ENCODE measurements around the gene CNTNAP2. TPM values are rescaled to one million over a fixed set of nuclear protein-coding genes. Genes with fewer than 3 reads are reported as not detected.

Gene CNTNAP2
- total RNA-seq, 1 donor = 7.6 TPM

DNA sequence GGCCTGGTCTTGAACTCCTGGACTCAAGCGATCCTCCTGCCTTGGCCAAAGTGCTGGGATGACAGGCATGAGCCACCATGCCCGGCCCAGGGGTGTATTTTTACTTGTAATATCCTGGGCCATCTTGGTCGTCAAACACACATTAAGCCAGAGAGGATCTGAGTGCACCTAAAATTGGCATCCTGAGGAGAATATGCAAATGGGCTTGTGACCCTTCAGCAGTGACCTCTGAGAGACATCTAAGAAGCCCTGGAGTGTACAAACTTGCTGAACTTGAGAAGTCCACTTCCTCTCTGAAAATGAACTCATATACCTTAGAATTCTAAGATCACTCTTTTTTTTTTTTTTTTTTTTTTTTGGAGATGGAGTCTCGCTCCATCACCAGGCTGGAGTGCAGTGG, 2102.0 kb downstream of the CNTNAP2 start:
- no peak overlapping the region for H3K4me2 ChIP-seq (ENCODE audit: insufficient read depth, low read length)
- H3K36me3 ChIP-seq (ENCODE audit: insufficient read depth, low read length) = no peaks in the 10 kb centered on the region
- H2AFZ ChIP-seq (ENCODE audit: low read length) = no peak overlapping the region
- H3K4me1 ChIP-seq (ENCODE audit: insufficient read depth, low read length) = no peaks in the 10 kb centered on the region
- H3K27me3 ChIP-seq (ENCODE audit: insufficient read depth, low read length) = no peaks in the 10 kb centered on the region
- H4K20me1 ChIP-seq (ENCODE audit: insufficient read depth, low read length) = no peaks in the 10 kb centered on the region
- H3K9me3 ChIP-seq (ENCODE audit: low read depth, low read length) = no peaks in the 10 kb centered on the region
- no peak overlapping the region for H3K4me3 ChIP-seq (ENCODE audit: insufficient read depth, low read length)
- TF ChIP-seq, protein P1, sequence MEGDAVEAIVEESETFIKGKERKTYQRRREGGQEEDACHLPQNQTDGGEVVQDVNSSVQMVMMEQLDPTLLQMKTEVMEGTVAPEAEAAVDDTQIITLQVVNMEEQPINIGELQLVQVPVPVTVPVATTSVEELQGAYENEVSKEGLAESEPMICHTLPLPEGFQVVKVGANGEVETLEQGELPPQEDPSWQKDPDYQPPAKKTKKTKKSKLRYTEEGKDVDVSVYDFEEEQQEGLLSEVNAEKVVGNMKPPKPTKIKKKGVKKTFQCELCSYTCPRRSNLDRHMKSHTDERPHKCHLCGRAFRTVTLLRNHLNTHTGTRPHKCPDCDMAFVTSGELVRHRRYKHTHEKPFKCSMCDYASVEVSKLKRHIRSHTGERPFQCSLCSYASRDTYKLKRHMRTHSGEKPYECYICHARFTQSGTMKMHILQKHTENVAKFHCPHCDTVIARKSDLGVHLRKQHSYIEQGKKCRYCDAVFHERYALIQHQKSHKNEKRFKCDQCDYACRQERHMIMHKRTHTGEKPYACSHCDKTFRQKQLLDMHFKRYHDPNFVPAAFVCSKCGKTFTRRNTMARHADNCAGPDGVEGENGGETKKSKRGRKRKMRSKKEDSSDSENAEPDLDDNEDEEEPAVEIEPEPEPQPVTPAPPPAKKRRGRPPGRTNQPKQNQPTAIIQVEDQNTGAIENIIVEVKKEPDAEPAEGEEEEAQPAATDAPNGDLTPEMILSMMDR (IDR thresholded peaks at IDR 0.05; ENCODE audit: extremely low read depth, low read depth, low read length) = no peak
- no peak for DNase-seq (ENCODE audit: insufficient read length, low spot score, missing footprints)
- no peak overlapping the region for H3K27ac ChIP-seq (ENCODE audit: low read depth, low read length)
- H3K79me2 ChIP-seq (ENCODE audit: insufficient read depth, low read length) = no peaks in the 10 kb centered on the region

DNA sequence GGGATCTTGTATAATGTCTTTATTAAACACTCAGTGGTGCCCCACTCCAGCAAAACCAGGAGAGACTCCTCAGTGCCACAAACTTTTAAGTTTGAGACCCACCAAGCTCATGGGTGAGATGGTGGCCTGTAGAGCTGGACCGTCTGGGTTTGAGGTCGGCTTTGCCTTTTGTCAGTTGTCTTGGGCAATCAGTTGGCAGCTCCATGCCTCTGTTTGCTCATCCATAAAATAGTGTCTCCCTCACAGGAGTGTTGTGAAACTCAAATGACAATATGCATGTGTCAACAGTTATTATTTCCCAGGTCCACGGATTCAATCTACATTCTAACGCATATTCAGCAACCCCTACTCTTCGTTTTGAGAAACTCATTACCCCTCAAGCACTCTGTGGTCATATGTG, 2106.1 kb downstream of the CNTNAP2 start:
- Histone ChIP-seq H2AFZ (ENCODE audit: low read length) (no peak overlapping the region), H3K79me2 (ENCODE audit: insufficient read depth, low read length) (no peaks in the 10 kb centered on the region), H3K4me2 (ENCODE audit: insufficient read depth, low read length) (no peak overlapping the region), H4K20me1 (ENCODE audit: insufficient read depth, low read length) (no peaks in the 10 kb centered on the region), H3K4me1 (ENCODE audit: insufficient read depth, low read length) (no peaks in the 10 kb centered on the region), H3K27ac (ENCODE audit: low read depth, low read length) (no peak overlapping the region), H3K4me3 (ENCODE audit: insufficient read depth, low read length) (no peak overlapping the region), H3K9me3 (ENCODE audit: low read depth, low read length) (no peaks in the 10 kb centered on the region), H3K36me3 (ENCODE audit: insufficient read depth, low read length) (no peaks in the 10 kb centered on the region), H3K27me3 (ENCODE audit: insufficient read depth, low read length) (no peaks in the 10 kb centered on the region)
- no peak for DNase-seq (ENCODE audit: insufficient read length, low spot score, missing footprints)
- TF ChIP-seq, protein P1 (IDR thresholded peaks at IDR 0.05; ENCODE audit: extremely low read depth, low read depth, low read length) = no peak

DNA sequence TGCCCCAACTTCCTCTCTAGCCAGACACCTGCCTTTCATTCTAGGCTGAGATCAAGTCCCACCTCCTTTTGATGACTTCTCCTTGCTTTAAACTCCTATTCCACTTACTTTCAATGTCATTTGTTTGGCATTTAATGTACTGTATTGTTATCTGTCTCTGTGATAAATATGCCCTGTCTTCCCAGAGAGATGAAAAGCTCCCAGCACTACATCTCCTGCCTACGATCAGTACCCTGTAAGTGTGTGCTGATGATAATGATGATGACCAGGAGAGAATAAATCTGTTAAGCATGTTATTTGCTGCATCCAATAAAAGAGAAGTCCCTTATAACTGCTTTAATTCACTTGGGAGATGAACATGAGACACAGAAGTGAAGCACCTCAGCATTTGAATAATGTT, 2106.6 kb downstream of the CNTNAP2 start:
- Histone ChIP-seq H3K27ac (ENCODE audit: low read depth, low read length) (no peak overlapping the region), H2AFZ (ENCODE audit: low read length) (no peak overlapping the region), H3K36me3 (ENCODE audit: insufficient read depth, low read length) (no peaks in the 10 kb centered on the region), H3K4me1 (ENCODE audit: insufficient read depth, low read length) (no peaks in the 10 kb centered on the region), H3K4me2 (ENCODE audit: insufficient read depth, low read length) (no peak overlapping the region), H4K20me1 (ENCODE audit: insufficient read depth, low read length) (no peaks in the 10 kb centered on the region), H3K4me3 (ENCODE audit: insufficient read depth, low read length) (no peak overlapping the region), H3K79me2 (ENCODE audit: insufficient read depth, low read length) (no peaks in the 10 kb centered on the region), H3K9me3 (ENCODE audit: low read depth, low read length) (no peaks in the 10 kb centered on the region), H3K27me3 (ENCODE audit: insufficient read depth, low read length) (no peaks in the 10 kb centered on the region)
- TF ChIP-seq, protein P1 (IDR thresholded peaks at IDR 0.05; ENCODE audit: extremely low read depth, low read depth, low read length) = no peak
- DNase-seq (ENCODE audit: insufficient read length, low spot score, missing footprints) = no peak

DNA sequence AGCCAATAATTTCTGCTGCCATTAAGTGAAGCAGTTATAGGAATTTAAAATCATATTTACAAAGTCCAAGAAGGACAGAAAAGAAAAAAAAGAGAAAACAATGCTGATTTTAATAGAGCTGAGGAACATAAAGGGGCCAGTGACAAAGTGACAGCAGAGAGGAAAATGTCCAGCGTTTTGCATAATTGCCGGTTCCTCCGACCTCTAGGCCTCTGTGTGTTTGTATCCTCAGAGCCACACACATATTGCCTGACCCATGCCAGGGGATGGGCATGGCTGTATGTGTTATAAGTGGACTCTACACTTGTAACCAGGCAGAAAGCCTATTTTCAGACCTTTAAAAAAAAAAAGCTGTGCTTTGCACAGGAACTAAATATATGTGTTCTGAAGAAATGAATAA, 2107.1 kb downstream of the CNTNAP2 start:
- Histone ChIP-seq H3K79me2 (ENCODE audit: insufficient read depth, low read length) (no peaks in the 10 kb centered on the region), H3K36me3 (ENCODE audit: insufficient read depth, low read length) (no peaks in the 10 kb centered on the region), H3K27ac (ENCODE audit: low read depth, low read length) (no peak overlapping the region), H4K20me1 (ENCODE audit: insufficient read depth, low read length) (no peaks in the 10 kb centered on the region), H2AFZ (ENCODE audit: low read length) (no peak overlapping the region), H3K4me1 (ENCODE audit: insufficient read depth, low read length) (no peaks in the 10 kb centered on the region), H3K27me3 (ENCODE audit: insufficient read depth, low read length) (no peaks in the 10 kb centered on the region), H3K9me3 (ENCODE audit: low read depth, low read length) (no peaks in the 10 kb centered on the region), H3K4me3 (ENCODE audit: insufficient read depth, low read length) (no peak overlapping the region), H3K4me2 (ENCODE audit: insufficient read depth, low read length) (no peak overlapping the region)
- TF ChIP-seq, protein P1 (IDR thresholded peaks at IDR 0.05; ENCODE audit: extremely low read depth, low read depth, low read length) = no peak
- no peak for DNase-seq (ENCODE audit: insufficient read length, low spot score, missing footprints)
